NCI-H128 (cell line): Measurements from ENCODE around the gene GRK3.
"Not testable (repeated sequence)": the region's sequence is repeated elsewhere in the genome, so short reads cannot be mapped to it uniquely, and the experiment has no call there.

ENCODE experiments used
- DNase-seq: peaks from one replicate; lab custom pipeline; 2025; ENCODE audit not compliant: unreplicated experiment; lab: John Stamatoyannopoulos, UW

GRK3 gene

DNA sequence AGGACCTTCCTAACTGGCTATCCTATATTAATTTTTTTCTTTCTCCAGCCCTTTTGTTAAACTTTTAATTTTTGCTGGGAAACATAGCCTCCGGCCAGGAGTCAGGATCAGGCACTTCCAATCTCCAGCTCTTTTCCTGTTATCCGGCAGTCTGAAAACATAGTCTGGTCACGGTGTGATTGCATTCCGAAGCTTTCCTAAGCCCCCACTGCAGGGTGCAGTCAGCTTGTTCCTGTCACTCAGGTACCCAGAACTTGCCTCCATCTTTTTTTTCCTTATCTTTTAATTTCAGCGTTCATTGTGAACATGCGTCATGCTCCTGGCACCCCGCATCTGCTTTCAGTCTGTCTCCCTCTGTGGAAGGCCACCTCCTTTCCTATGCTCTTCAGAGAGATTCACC is 59.4 kb downstream of the GRK3 start:
- no peak for DNase-seq

DNA sequence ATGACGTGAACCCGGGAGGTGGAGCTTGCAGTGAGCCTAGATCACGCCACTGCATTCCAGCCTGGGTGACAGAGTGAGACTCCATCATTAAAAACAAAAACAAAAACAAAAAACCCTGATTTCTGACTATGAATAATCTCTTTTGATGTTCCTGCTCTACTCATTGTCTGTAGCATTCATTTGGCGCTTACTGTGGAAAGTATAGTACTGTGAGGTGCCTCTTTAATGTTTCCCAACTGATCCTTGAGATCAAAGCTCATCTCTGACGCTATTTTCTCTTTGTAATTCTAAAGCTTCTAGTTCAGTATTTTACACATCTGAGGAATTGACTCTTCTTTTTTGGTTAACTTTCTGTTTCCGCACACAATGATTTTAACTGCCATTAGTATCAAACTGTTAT is 60.0 kb downstream of the GRK3 start:
- DNase-seq, result no peak

DNA sequence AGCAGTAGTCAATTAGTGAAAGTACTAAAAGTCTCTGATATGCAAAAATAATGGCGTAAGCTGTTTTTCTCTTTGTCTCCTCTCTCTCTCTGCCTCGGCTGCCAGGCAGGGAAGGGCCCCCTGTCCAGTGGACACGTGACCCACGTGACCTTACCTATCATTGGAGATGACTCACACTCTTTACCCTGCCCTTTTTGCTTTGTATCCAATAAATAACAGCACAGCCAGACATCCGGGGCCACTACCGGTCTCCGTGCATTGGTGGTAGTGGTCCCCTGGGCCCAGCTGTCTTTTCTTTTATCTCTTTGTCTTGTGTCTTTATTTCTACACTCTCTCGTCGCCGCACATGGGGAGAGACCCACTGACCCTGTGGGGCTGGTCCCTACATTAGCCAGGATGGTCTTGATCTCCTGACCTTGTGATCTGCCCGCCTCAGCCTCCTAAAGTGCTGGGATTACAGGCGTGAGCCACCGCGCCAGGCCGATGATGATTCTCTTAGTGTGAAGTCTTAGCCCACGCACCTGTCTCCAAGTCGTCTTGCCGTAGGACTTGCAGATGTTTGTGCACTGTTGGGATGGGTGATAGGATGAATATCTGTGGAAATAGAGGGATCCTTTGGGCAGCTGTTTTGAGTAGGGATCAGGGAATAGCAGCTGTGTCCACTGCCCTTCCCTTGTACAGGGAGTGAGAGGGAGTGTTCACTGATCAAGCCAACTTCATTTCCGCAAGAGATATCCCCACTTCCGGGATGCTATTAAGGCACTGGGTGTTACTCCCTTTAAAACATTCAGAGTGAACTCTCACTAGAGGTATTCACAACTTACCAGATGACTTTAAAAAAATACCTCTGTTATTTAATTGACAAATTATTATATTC is 61.5 kb downstream of the GRK3 start:
- DNase-seq, result not testable (repeated sequence)

DNA sequence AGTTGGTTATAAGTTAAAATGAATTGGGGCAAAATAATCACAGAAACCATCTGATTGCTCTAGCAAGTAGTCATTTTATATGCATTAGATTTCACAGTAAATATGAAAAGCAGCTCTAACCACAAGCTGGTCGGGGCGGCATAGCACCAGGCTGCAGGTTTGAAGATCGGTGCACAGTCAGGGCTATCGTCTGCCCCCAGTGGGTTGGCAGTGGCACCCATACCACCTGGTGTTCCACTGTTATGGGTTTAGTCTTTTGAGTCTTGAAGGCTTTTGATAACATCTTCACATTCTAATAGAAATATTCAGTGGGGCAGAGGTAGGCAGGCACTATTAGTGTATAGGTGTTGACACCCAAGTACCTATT is 62.1 kb downstream of the GRK3 start:
- no peak for DNase-seq

DNA sequence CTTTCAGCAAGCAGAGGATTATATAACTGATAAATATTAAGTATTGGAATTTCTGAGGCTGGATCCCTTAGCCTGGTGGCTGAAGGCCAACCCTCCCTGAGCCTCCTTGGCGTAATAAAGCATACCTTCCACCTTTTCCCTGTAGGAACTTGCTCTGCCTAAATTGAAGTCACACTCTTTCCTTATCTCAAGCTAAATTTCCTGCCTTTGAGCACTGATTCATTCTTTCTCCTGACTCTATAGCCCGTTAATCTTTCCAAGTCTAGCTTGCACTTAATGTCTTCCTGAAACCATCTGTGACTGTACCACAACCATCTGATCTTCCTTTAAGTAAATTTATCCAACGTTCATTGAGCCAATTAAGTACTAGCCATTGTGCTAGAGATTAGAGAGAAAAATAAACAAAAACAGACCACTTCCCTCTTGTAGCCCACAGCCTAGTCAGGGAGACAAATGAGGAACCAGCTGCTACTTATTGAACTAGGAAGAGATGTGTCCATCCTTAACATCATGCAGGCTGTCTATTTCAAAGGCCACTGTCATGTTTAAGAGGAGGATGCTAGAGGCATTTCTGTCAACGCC is 62.9 kb downstream of the GRK3 start:
- no peak for DNase-seq

DNA sequence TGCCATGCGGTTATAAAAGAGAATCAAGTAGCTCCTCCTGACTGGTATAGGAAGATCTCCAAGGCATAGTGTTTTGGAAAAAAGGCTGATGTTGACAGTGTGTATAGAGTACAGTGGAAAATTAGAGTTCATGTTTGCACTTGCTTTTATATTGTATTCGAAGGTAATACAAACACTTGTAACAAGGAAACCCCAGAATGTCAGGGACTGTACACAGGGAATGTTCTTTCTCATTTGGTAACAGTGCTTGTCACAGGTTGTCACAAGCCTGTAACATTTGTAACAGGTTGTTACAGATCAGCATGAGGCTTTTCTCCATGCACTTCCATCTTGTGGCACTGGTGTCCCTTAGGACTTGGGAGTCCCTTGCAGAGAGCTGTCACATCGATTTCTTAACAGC is 64.0 kb downstream of the GRK3 start:
- DNase-seq, result no peak

DNA sequence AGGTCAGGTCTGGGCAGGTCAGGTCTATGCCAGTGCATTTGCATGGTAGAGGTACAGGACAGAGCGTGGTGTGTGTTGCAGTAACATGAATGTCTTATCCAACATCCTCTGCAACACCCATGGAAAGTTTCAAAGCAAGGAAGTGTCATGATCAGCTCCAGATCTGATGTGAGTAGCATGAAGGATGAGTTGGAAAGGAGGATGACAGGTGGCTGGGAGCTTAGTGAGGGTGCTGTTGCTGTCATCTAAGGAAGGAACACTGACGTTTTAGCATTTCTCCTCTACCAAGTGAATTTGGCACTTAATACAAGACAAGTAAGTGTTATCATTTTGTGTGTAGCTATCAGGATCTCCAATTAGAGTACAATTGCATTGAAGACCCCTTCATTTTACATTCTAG is 65.1 kb downstream of the GRK3 start:
- DNase-seq, result no peak

DNA sequence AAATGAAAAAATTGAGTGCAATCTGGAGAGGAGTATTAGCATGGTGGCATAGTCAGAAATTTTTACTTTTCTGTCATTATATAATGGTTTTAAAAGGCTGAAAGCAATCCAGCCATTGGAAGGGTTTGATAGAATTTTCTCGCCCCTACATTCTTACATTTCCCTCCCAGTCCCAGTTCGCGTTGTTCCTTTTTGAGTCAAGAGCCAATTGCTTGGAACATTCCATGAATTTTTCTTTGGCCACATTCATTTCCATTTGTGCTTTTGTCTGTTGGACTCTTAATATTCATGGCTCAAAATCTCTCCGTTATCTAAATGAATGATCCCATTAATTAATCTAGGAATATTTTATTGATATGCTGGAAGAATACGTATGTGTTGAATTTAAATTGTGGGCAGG is 66.0 kb downstream of the GRK3 start:
- no peak for DNase-seq

DNA sequence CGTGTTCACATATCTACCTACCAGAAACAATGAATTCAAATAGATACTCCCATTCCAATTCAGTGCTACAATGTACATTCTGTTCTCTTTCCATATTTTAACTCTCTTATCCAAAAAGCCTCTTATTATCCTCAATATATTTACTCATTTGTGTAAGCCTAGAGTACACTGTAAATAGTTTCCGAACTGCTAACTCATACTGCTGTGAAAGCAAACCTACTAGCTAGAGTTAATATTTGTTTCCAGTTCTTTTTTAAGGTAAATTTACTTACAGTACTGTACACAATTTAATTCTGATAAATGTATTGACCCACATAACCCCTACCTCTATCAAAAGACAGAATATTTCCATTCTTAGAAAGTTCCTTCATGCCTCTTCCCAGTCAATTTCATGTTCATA is 71.8 kb downstream of the GRK3 start:
- no peak for DNase-seq

DNA sequence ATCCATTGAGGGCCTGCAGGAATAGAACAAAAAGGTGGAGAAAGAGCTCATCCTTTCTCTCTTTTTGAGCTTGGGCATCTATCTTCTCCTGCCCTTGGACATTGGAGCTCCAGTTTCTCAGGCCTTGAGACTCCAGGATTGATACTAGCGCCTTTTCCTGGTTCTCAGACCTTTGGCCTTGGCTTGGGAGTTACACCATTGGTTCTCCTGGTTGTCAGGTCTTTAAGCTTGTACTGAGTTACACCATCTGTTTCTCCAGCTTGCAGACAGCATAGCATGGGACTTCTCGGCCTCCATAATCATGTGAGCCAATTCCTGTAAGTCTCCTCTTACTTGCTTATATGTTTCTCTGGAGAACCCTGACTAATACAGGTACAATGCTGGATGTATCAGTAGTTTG is 72.6 kb downstream of the GRK3 start:
- DNase-seq, result no peak

DNA sequence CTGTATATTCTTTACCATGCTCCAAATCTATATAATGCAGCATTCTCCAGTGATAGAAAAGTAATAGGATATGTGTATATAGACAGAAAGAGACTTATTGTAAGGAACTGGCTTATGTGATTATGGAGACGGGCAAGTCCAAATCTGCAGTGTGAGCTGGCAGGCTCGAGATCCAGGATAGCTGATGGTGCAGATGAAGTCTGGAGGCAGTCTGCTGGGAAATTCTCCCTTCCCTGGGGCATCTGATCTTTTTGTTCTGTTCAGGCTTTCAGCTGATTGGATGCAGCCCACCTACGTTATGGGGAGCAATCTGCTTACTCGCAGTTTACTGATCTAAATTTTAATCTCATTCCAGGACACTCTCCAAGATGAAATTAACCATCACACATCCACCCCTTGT is 73.2 kb downstream of the GRK3 start:
- no peak for DNase-seq

DNA sequence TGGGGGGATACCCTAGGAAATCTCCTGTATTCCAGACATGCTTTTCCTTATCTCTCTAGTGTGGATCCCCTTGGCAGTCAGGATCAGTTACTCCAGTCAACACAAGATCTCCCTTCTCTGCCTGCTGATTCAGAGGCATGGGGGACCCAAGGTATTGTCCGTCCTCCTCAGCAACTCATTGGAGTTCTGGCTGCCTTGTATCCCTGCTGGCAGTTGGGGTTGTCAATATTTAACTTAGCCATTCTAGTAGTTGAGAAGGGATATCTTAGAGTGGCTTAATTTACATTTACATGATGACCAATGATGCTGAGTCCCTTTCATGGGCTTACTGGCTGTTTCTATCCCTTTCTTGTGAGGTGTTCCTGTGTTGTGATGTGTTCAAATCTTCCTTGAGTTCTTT is 74.2 kb downstream of the GRK3 start:
- no peak for DNase-seq

DNA sequence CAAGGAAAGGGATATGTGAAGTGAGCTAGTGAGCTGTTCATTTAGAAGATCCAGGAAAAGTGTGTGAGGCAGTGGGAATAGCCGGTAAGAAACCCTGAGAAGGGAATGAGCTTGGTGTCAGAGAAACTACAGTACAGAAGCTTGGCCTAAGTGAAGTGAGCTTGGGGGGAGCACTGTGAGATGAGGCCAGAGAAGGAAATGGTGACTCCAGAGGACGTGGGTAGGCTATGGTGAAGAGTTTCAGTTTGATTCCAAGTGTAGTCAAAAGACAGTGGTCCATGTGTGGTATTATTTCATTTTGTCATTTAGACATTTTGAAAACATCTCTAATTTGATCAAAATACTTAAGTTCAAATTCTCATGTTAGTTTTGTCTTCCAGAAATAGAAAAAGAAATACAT is 77.2 kb downstream of the GRK3 start:
- DNase-seq, result no peak

DNA sequence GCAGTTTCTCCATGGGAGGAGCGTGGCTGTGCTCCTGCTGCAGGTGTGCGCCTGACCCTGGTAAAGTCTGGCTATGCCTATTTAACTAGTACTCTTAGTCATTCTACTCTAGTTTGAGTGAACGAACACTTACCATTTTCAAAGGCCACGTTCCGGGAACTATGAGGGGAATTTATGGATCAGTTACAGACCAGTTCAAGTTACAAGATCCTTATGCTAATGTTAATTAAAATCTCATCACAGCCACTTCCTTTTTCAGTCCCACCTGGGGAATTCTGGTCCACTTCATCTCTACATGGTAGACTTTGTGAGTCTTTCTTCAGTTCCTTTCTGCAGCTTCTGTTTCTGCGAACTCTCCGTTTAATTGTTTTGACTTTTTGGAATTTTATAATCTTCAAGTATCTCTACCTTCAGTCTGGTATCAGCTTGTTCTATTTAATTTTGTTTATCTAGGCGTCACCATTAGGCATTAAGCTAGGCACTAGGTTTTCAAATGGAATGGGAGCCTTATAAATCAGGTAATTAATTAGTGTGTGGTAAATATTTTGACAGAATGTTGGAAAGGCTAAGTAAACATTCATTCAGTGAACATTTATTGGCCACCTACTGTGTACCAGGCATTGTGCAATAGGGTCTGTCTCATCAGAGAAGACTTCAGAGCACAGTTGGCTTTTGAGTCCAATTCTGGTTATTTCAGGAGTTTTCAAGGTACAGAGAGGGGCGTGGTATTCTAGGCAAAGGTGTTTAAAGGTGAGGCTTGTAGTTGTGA is 78.9 kb downstream of the GRK3 start:
- no peak for DNase-seq

DNA sequence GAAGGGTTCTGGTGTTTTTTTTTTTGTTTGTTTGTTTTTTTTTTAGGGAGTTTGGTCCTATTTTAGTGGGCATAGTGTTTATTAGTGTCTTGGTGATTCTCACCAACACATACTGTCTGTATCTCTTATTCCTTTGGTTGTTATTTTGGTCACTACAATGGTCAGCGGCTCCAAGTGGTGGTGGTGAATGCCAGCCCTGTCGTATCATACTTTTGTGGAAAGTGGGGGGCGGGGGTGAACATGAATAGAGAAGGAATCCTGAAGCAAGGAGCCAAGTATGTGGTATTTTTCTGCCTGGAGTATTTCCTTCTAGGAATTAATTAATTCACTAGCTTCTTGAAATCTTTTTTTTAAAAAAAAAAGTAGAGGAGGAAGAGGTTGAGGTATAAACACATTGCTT is 79.6 kb downstream of the GRK3 start:
- no peak for DNase-seq

DNA sequence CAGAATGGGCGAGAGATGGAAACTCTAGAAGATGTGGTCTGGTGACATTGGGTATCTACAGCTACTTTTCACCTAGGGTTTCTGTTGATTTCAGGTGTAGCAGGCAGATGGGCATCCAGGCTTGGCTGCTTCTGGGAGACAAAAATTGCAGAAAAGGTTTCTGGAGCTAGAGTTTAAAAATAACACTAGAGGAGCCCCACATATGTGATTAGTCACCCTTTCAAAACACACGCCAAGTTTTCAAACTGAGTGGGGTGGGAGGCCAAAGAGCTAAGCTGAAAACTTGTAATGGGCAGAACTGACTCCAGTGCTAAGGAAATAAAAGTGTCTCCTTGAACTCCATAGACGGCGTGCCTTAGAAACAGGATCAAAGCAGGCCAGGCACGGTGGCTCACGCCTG is 80.8 kb downstream of the GRK3 start:
- no peak for DNase-seq

DNA sequence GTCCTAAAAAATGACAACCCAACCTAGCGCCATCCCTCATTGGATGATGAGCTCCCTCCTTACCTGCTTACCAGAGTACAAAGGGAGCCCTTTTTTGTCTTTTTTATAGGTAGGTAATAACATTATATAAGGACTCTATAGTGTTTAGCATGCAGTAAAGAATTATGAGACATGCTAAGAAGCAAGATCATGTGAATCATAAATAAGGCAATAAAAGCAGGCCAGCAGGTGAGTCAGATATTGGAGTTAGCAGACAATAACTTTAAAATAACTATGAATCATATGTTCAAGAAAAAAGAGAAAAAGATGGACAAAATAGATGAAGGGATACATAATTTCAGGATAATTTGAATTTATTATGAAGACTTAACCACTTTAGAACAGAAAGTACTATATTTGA is 81.5 kb downstream of the GRK3 start:
- DNase-seq, result no peak

DNA sequence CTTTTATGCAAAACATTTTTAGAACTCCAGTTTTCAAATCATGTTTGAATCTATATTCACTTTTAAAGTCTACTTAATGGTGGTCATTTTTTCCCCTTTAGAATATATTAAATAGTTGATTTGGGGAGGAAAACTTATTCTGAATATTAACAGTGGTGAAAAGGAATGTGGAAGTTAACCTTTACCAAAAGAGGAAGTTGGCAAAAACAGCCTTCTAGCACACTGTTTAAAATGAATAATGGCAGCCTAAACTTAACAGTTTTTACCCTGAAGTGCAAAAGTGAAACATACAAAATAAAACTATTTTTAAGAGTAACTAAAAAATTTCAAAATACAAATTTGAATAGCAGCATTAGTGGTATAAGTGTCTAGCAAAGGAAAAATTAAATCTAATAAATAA is 86.4 kb downstream of the GRK3 start:
- no peak for DNase-seq

DNA sequence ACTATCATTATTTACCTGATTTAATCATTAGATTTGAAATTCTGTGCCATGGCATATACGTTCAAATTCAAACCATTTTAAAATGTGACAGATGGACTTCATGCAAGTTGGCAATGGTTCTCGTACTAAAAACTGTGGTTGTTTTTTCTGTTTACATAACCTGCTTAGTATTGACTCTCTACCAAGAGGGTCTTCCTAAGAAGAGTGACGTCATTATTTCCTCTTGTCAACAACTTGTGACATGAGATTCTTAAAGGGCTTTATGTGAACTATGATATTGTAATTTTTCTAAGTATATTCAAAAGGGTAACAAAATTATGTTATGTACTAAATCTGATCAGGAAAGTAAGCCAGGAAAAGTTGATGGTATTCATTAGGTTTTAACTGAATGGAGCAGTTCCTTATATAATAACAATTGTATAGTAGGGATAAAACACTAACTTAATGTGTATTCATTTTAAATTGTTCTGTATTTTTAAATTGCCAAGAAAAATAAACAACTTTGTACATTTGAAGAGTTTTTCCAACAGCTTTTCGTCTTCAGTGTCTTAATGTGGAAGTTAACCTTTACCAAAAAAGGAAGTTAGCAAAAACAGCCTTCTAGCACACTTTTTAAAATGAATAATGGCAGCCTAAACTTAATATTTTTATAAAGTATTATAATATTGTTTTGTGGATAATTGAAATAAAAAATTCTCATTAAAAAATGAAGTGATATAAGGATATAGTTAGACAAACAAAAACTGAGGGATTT is 87.0 kb downstream of the GRK3 start:
- DNase-seq, result no peak

DNA sequence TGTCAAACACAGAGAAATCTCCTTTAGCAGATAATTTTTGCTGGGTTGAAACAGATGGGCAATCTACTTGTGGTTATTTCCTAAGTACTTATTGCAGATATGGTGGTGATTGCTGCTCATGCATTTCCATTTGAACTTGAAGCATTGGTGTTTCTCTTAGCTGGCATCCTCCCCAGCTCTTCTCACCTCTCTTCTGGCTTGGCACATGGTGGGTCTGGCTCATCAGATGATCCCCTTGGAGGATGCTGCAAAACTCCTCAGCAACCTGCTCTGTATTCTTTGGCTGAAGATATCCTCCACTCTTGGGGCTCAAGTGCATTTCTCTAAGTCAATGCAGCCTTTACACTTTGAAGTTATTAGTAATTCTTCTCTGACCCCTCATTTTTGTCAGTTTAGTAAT is 90.2 kb downstream of the GRK3 start:
- no peak for DNase-seq

DNA sequence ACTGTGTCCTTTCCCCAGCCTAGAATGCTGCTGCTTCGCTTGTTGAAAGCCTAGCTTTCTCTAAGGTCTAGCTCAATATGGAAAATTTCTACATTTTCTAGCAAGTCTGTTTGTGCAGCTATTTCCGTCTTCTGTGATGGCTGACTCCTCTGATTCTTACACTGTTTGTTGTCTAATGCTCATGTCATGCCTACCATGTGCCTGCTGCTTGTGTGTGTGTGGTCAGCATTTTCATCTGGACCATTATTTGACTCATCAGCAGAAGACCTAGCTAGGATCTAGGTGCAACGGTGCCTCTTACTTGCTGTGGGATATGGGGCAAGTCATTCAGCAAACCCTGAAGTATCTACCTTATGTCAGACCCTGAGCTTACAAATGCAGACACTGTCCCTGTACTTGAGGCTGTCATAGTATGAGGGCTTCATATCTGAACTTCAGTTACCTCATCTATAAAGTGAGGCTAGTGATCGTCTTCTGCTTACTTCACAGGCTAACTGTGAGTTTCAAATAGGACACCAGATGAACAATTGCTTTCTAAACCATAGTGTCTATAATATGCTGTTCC is 91.0 kb downstream of the GRK3 start:
- no peak for DNase-seq
